ENCODE data around the gene INSYN1.

DNA sequence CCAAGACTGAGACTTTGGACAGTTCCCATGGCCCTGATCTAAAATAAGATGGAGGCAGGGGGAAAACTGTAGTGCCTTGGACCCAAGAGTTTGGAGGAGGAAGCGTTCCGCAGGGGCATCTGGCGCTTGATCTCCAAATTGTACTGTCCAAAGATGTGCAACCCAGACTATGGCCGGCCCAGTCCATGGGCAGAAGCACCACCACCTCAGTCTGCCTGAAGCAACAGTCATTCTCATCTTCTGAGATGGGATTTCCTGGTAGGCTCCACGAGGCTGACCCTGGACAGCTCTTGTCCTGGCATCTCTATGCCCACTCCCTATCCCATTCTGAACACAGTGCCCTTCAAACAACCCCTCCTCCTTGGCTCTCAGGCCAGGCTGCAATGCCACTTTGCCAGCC, 3.6 kb downstream of the INSYN1 start:
- TF ChIP-seq, protein P1, sequence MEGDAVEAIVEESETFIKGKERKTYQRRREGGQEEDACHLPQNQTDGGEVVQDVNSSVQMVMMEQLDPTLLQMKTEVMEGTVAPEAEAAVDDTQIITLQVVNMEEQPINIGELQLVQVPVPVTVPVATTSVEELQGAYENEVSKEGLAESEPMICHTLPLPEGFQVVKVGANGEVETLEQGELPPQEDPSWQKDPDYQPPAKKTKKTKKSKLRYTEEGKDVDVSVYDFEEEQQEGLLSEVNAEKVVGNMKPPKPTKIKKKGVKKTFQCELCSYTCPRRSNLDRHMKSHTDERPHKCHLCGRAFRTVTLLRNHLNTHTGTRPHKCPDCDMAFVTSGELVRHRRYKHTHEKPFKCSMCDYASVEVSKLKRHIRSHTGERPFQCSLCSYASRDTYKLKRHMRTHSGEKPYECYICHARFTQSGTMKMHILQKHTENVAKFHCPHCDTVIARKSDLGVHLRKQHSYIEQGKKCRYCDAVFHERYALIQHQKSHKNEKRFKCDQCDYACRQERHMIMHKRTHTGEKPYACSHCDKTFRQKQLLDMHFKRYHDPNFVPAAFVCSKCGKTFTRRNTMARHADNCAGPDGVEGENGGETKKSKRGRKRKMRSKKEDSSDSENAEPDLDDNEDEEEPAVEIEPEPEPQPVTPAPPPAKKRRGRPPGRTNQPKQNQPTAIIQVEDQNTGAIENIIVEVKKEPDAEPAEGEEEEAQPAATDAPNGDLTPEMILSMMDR (conservative IDR thresholded peaks at IDR 0.05; ENCODE audit: low read depth in 2 of 2): no peak
- TF ChIP-seq STAT1 (IDR thresholded peaks at IDR 0.05; ENCODE audit: unreplicated experiment) (no peak), EZH2 (IDR thresholded peaks at IDR 0.05; ENCODE audit: low read depth, unreplicated experiment) (no peak), EZH2phosphoT487 (IDR thresholded peaks at IDR 0.05; ENCODE audit: unreplicated experiment) (no peak)
- TF ChIP-seq, protein P2, sequence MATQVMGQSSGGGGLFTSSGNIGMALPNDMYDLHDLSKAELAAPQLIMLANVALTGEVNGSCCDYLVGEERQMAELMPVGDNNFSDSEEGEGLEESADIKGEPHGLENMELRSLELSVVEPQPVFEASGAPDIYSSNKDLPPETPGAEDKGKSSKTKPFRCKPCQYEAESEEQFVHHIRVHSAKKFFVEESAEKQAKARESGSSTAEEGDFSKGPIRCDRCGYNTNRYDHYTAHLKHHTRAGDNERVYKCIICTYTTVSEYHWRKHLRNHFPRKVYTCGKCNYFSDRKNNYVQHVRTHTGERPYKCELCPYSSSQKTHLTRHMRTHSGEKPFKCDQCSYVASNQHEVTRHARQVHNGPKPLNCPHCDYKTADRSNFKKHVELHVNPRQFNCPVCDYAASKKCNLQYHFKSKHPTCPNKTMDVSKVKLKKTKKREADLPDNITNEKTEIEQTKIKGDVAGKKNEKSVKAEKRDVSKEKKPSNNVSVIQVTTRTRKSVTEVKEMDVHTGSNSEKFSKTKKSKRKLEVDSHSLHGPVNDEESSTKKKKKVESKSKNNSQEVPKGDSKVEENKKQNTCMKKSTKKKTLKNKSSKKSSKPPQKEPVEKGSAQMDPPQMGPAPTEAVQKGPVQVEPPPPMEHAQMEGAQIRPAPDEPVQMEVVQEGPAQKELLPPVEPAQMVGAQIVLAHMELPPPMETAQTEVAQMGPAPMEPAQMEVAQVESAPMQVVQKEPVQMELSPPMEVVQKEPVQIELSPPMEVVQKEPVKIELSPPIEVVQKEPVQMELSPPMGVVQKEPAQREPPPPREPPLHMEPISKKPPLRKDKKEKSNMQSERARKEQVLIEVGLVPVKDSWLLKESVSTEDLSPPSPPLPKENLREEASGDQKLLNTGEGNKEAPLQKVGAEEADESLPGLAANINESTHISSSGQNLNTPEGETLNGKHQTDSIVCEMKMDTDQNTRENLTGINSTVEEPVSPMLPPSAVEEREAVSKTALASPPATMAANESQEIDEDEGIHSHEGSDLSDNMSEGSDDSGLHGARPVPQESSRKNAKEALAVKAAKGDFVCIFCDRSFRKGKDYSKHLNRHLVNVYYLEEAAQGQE (IDR thresholded peaks at IDR 0.05; ENCODE audit: unreplicated experiment): no peak
